HG03354 (cell line): ENCODE data around the gene NCOA7.
"Not testable (repeated sequence)": the region's sequence is repeated elsewhere in the genome, so short reads cannot be mapped to it uniquely, and the experiment has no call there.

Experiments used
- ATAC-seq: cut with Tn5 transposase; IDR thresholded peaks from one replicate; pipeline ENCODE4 v1.9.1; 2021; ENCODE audit warnings: mild to moderate bottlenecking; ENCODE audit not compliant: unreplicated experiment, poor library complexity, severe bottlenecking

NCOA7 gene

DNA sequence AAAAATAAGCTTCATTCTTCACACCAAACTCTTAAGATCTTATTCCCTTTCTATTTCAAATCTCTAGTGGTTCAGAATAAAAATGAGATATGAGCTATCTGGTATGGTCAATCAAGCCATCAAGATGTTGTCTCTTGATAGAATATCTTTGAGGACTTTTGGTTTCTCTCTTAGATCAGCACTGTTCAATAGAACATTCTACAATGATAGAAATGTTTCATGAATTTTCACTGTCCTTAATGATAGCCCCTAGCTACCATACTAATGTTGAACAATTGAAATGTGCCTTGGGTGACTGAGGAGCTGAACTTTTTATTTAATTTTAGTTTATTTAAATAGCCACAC, 141.7 kb downstream of the NCOA7 start:
- ATAC-seq = peak; percentile 22

DNA sequence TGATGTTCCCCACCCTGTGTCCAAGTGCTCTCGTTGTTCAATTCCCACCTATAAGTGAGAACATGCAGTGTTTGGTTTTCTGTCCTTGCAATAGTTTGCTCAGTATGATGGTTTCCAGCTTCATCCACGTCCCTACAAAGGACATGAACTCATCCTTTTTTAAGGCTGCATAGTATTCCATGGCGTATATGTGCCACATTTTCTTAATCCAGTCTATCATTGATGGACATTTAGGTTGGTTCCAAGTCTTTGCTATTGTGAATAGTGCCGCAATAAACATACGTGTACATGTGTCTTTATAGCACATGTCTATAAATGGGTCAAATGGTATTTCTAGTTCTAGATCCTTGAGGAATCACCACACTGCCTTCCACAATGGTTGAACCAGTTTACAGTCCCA, 144.8 kb downstream of the NCOA7 start:
- not testable (repeated sequence) for ATAC-seq

DNA sequence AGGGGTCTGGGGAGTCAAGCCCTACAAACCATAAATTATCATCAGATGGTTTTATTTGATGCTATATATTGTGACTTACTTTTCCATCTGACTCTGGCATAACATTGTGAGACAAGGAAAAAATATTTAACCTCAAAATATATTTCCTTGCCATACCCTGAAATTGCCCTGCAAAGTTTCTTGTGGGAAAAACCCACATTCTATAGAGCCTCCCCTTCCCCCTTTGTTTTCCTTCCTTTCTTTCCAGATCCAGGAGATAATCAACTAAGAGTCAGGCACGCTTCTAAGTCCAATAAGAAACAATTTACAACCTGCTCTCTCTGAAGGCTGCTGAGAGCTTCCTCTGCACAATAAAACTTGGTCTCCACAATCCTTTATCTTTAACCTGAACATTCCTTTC, 148.3 kb downstream of the NCOA7 start:
- no peak for ATAC-seq

DNA sequence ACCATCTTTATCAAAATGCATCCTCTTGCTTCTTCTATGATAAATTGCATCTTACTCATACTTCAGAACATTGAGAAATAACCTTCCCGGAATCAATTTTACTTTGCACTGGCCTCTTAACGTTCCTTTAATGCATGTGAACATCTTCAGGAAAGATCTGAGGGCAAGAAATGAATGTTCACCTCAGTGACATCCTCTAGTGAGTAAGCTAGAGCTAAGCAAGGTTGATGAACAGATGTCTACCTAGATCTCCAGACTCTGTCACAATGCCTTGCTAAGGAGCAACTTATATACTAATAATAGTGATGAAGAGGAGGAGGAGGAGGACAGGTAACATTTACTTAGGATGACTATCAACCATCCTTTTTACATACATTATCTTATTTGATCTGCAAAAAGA, 149.0 kb downstream of the NCOA7 start:
- ATAC-seq = no peak

DNA sequence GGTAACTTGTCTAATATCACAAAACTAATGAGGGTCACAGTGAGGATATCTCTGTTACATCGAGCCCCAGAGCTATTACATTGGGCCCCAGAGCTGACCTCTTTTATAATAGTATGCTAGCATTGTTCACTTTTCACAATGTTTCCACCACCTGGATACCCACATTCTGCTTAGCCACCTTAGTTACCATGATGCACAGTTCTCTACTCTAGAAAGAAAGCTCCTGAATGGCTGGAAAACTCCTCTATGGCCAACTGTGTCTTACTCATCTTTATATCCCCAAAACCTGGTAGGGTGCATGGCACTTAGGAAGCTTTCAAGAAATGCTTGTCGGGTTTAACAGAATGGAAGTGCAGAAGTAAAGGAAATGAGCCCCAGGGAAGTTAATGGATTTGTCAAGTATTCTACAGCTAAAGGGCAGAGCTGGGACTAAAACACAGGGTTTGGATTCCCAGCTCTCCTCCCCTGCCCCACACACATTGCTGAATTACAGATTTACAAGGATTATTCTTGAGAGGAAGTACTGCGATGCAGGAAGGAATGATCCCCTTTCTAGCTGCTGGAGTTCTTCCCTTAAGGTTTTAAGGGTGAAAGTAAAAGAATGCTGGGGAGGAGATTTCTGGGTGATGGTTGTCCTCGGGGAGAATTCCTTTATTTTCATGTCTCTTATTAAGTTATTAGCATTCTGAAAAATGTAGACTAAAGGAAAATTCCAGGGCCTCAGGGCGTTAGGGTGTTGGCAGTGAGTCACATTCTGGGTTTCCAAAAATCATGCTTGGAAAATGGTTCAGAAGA, 149.7 kb downstream of the NCOA7 start:
- ATAC-seq = no peak

DNA sequence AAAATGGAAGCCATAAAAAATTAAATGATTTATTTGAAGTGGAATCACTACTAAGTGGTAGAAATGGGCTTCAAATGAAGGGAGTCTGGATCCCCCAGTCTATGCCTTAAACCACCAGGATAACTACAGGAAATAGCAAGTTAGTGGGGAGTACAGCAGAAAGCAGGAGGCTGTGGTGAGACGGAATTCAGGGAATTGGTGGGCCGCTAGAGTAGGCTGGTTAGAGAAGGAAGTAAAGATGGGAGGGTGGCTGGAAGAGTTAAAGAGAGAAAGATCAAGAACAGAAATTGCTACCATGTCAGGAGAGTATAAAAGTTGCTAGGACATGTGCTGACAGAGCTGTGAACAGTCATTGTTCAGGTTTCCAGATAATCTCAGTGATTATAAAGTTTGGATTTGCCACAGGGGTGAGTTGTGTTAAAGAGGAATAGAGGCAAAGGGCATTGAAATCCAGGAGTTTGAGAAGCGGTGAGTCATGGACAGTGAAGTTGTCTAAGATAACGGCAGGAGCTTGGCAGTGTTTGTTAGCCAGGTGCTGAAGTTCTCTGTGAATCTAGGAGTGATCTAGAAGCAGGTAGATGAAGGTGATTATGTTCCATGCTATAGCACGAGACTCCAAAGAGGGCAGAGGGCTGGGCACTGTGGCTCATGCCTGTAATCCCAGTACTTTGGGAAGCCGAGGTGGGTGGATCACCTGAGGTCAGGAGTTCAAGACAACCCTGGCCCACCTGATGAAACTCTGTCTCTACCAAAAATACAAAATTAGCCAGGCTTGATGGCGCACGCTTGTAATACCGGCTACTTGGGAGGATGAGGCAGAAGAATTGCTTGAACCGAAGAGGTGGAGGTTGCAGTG, 152.1 kb downstream of the NCOA7 start:
- ATAC-seq = no peak

DNA sequence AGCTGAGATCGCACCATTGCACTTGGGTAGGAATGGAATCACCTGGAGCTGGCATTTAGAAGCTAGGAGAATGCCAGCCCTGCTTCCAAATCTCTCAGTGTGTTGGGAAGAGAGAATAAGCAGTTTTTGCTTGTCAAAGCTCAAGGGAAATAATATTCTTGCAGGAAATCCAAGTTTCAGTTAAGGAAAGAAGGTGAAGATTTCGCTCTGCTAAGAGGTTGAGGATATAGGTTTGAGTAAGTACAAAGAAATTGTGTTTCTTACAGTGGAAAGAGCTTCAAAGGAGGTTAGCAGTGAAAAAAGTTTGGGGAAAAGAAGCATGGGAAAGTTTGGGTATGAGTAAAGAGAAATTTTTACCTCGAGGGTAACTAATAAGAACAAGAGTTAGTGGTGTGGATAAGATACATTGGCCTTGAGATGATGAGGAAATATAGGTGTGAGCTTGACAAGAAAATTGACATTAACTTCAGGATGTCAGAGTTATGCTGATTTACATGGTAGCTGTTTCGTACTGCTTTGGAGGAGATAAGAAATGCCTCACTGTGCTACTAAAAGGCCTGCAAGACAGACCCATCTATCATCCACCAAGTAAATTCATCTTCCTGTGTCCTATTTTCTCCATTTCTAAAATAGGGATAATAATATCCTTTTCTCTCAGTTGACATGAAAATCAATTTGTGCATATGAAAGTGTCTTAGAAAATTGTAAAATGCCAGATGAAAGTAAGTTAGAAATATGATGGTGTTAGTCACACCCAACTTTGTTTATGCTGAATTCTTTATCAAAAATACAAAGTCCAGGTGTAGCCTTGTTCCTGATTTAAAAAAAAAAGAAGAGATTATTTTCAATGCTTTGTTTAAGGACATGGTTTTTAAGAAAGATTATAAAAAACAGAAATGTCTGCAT, 153.0 kb downstream of the NCOA7 start:
- ATAC-seq = no peak

DNA sequence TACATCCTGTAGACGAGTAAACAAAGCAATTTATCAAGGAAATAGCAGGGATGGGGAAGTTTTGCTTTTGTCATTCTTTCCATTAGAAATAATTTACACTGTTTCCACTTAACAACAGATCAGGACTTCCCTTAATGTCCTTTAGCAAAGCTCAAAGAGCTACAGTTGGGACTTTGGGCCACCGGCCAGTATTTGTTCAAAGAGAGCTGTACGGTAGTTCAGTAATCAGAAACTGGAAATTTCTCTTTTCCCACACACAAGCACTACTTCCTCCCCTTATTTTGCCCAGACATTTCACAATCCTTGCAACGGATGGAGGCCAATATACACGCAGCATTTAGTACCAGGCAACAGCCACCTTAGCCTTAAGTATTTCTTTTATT, 153.7 kb downstream of the NCOA7 start:
- no peak for ATAC-seq

DNA sequence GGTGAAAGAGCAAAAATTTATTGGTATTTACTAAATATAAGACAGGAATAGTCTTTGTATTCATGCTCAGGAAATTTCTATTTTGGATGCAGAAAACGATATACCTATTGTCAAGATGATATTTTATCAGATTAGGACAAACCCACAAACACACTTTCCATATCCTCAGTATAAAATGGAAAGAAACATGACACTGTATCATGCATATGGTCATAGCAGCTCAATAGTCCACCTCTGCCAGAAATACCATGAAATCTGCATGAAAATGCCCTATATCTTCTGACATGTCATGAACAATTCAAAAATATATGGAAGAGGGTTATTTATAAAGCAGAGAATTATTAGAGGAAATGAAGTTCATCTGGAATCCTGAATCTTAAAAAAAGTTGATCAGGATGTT, 154.1 kb downstream of the NCOA7 start:
- ATAC-seq = no peak

DNA sequence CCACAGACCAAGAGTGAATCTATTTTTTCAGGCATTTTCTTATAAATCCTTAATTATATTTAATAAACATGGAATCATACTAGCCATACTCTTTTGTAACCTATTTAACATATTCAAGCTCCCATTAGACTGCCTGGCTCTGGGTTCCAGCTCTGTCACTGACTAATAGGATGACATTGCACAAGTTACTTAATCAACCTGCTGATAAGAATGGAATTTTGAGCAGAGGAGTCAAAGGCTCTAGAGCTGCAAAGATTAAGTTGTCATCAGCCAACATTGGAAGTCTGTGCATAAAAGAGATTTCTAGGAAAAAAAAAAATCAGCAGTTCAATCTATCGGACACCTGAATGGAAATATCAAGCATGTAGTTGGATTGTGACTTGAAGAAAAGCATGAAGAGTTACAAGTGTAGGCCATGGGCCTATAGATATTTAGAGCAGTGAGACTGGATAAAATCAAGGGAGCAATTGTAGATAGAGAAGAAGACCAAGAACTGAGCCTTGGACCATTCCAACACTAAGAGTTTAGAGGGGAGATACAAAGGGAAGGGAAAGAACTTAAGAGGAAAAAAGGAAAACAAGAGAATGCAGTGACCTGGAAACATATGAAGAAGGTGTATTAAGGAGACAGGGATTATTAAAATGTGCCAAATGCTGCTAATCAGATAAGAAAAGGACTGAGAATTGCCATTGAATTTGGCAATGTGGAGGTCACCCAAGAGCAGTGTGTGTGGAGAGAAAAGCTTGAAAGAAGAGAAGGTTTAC, 154.8 kb downstream of the NCOA7 start:
- ATAC-seq = no peak

DNA sequence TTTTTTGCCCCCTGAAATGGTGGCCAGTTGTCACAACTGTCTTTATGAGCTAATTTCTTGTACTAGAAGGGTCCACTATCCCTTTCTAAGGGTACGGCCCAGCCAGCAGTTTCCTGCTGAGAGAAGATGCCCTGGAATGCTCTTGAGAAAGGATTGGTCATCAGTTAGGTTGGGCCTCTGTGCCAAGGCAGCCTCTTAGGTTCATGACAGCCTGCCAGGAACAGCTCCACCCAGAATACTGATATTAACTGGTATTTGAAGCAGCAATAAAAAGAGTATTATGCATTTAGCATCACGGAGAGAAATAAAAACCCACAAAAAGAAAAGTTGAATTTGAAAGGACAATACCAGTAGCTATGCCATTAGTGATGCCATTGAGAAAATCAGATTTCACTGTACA, 156.9 kb downstream of the NCOA7 start:
- ATAC-seq = no peak

DNA sequence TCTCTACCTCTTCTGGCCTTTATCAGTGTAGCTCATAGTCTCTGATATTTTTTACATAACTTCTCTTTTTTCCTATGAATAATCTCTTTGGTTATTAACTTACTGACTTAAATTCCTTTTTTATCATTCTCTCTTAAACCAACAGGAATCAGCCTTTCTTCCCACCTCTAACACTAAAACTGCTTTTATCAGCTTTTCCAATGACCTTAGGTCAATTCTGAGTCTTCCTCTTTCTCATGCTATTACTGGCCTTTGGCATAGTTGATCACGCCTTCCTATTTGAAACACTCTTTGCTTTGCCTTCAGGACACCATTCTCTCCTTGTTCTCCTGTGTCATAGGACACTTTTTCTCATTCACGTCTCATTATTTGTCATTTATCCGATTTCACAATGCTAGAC, 157.7 kb downstream of the NCOA7 start:
- no peak for ATAC-seq

DNA sequence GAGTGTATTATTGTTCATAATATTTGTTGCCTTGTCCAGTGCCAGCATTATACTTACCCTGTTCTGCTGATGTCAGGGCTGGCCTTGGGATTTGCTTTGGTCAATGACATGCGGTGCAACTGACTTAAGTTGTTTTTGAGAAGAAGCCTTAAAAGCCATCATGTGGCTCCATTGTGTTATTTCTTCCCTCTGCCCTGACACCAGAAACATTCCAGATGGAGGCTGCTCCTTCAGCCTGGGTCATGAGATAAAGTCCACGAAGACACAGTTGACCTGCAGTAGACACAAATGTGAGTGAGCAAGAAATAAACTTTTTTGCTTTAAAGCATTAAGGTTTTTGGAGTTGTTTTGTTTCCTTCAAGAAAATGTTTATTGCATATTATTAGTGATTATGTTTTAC, 158.3 kb downstream of the NCOA7 start:
- no peak for ATAC-seq

DNA sequence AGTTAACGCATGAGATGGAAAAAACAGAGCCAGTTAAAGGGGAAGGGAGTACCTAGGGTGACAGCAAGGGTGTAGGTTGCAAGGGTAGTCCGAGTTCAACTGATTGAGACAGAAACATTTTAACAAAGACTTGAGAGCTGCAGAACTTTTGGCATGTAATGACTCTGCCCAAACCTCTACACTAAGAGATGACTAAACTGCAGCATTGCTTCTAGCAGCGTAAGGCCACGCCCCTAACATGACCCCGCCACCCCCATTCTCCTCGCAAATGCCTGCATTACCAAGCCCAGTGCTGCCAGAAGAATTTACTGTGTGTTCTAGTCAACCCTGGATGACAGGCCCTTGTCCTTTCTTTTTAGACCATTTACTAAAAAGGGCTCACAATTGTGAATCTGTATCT, 159.5 kb downstream of the NCOA7 start:
- ATAC-seq = no peak

DNA sequence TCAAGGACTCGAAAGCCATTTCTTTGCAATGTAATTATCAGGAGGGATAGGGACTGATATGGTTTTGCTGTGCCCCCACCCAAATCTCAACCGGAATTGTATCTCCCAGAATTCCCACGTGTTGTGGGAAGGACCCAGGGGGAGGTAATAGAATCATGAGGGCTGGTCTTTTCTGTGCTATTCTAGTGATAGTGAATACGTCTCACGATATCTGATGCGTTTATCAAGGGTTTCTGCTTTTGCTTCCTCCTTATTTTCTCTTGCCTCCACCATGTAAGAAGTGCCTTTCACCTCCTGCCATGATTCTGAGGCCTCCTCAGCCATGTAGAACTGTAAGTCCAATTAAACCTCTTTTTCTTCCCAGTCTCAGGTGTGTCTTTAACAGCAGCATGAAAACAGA, 160.0 kb downstream of the NCOA7 start:
- ATAC-seq = not testable (repeated sequence)

DNA sequence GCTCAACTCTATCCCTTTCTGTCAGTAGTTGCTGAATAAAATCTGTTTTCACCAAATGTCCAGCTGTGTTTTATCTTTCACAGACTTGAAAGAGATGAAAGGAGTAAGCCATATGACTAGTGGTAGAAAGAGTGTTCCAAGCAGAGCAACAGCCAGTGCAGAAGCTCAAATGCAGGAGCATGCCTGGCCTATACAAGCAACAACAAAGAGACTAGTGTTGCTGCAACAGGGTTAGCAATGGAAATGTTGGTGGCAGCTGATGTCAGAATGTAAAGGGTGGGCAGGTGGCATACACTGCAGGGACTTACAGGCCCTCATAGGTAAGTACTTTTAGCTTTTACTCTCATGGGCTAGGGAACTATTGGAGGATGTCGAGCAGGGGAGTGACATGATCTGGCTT, 160.6 kb downstream of the NCOA7 start:
- ATAC-seq = no peak

DNA sequence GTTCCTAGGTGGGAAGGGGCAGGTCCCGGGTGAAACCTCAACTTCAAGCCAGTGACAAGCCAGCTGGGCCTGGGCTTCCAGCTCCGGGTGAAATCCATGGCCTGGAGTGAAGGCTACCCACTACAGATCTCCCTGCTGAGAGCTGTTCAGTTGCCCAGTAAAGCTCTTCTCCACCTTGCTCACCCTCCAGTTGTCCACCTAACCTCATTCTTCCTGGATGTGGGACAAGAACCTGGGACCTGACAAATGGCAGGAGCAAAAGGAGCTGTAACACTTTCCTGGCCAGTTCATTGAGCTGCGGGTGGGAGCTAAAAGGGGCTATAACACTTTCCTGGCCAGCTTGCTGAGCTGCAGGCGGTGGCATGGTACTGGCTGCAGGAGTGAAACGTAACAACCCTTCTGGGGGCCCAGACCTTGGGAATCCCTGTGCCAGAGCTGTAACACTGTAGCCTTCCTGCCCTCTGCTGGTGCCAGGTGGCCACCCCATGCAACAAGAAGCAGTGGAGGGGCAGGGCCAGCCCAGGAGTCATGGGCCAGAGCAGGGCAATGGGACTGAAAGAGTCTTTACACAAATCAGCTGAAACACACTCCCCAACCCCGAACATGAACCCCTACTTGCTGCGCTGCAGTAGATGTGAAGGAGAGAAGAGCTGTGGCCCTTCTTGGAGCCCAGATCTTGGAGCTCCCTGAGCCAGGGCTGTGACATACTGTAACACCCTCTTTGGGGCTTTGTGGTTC, 162.2 kb downstream of the NCOA7 start:
- no peak for ATAC-seq

DNA sequence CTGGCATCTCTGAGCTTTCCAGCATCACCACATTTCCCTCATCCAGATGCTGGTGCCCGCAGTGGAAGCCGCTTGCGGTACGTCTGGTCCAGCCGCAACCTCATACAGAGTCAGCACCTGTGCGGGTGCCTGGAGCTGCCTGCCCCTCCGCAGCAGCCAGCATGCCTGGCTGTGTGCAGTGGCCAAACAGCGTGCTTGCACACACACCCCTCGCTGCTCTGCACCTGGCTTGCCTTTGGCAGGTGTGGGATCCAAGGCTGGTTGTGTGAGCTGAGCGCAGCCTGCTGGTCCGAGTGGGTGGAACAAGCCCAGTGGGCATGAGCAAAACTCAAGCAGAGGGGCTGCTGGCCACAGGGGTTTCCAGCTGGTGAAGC, 162.7 kb downstream of the NCOA7 start:
- ATAC-seq = no peak

DNA sequence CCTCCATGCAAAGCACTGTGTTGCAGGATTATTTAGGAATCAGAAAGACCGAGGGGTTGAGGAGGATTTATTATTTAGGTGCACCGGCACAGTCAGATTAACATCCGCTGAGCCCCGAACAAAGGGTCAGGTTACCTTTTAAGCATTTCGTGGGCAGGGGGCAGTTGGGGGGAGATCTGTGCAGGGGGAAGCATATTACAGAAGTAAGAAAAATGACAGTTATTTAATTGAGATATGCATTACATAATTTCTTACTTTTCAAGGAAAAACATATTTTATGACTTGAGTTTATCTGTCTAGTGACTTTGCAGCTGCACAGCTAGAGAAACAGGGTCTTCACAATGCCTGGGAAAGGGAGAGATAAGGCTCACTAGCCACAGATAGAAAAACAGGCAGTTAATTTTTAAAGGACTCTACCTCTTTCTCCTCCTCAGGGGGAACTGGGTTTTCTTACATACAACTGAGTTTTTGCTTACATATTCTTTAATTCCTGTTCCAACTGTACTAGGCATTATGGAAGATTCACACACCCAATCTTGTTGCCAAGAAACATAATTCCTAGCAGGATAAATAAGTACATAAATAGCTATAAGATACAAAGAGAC, 164.1 kb downstream of the NCOA7 start:
- ATAC-seq = no peak
